ENCODE data around the gene TMEM135.

TMEM135 gene

DNA sequence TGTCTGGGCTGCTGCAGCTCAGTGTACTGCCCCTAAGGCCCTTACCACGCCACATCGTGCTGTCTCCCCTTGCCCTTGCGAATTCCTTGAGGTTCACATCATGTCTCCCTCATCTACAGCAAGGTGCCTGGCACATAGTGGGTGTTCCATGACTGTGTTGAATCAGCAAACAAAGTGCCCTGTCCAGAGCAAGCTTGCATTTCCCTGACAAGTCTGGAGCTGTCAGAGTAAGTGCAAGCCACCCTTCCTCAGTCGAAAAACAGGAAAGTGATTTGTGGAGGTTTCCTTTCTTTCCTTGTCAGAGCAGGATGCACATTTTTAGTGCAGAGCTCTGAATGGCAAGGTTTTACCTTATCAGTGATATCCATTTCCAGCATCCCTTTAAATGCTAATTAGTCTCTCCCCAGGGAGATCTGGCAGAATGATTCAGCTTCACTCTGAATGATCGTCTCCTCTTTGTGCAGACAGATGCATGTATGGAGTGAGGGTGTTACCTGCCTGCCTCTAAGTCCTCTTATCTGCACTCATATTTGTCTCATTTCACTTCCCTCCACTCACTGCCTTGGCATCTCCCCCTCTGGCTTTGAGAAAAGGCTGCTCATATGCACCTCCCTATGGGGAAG lies 331.2 kb downstream of the TMEM135 start:
- Histone ChIP-seq H3K27ac (ENCODE audit: low read depth, low read length) (no peak overlapping the region), H3K4me2 (ENCODE audit: low read depth, low read length, poor library complexity, severe bottlenecking) (no peak overlapping the region)
- TF ChIP-seq, protein P1, sequence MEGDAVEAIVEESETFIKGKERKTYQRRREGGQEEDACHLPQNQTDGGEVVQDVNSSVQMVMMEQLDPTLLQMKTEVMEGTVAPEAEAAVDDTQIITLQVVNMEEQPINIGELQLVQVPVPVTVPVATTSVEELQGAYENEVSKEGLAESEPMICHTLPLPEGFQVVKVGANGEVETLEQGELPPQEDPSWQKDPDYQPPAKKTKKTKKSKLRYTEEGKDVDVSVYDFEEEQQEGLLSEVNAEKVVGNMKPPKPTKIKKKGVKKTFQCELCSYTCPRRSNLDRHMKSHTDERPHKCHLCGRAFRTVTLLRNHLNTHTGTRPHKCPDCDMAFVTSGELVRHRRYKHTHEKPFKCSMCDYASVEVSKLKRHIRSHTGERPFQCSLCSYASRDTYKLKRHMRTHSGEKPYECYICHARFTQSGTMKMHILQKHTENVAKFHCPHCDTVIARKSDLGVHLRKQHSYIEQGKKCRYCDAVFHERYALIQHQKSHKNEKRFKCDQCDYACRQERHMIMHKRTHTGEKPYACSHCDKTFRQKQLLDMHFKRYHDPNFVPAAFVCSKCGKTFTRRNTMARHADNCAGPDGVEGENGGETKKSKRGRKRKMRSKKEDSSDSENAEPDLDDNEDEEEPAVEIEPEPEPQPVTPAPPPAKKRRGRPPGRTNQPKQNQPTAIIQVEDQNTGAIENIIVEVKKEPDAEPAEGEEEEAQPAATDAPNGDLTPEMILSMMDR (IDR thresholded peaks at IDR 0.05; ENCODE audit: insufficient read depth, low read length, poor library complexity, severe bottlenecking), result no peak
- no peak for TF ChIP-seq EZH2phosphoT487 (conservative IDR thresholded peaks at IDR 0.05; ENCODE audit: low read length)

DNA sequence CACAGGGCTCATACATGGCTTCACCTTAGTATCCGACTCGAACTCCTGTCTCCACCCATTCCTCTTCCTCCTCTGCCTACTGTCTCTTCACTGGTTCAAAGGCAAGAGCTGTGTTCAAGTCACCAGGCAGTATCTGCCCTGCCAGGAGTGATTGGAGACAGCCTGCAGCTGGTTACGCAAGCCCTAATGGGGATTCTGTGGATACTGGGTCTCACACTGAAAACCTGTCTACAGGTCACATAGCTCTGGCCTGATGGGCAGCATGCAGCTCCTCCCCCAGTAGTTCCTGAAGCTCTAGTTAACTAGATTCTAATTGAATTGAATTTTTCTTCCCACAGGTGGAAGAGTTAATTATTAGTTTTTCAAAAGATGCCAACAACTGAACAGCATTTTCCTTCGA lies 332.2 kb downstream of the TMEM135 start:
- Histone ChIP-seq H3K9me2 (replicated peaks; ENCODE audit: insufficient read depth, low read length) (no peaks in the 10 kb centered on the region), H2AFZ (ENCODE audit: low read depth, low read length, severe bottlenecking) (no peak overlapping the region), H3K79me2 (ENCODE audit: insufficient read depth, low read length) (no peaks in the 10 kb centered on the region), H3K9ac (ENCODE audit: low read length) (no peak overlapping the region), H4K20me1 (ENCODE audit: low read depth, low read length) (no peaks in the 10 kb centered on the region), H3F3A (ENCODE audit: insufficient read depth) (no peaks in the 10 kb centered on the region), H3K4me3 (ENCODE audit: insufficient read depth, low read length, poor library complexity, severe bottlenecking) (no peak overlapping the region), H3K27me3 (ENCODE audit: low read length) (no peaks in the 10 kb centered on the region), H3K36me3 (ENCODE audit: low read length) (no peaks in the 10 kb centered on the region), H3K9me3 (ENCODE audit: insufficient read depth, low read length) (no peaks in the 10 kb centered on the region), H3K27ac (ENCODE audit: low read depth, low read length) (no peak overlapping the region), H3K4me2 (ENCODE audit: low read depth, low read length, poor library complexity, severe bottlenecking) (no peak overlapping the region)
- TF ChIP-seq, protein P1 (IDR thresholded peaks at IDR 0.05; ENCODE audit: insufficient read depth, low read length, poor library complexity, severe bottlenecking), result no peak
- no peak for TF ChIP-seq EZH2phosphoT487 (conservative IDR thresholded peaks at IDR 0.05; ENCODE audit: low read length)

More for the DNA sequence above, 331.2 kb downstream of the TMEM135 start:
- Histone ChIP-seq H3K4me3 (ENCODE audit: insufficient read depth, low read length, poor library complexity, severe bottlenecking) (no peak overlapping the region), H3K9me3 (ENCODE audit: insufficient read depth, low read length) (no peaks in the 10 kb centered on the region), H3K9ac (ENCODE audit: low read length) (no peak overlapping the region), H2AFZ (ENCODE audit: low read depth, low read length, severe bottlenecking) (no peak overlapping the region), H3K9me2 (replicated peaks; ENCODE audit: insufficient read depth, low read length) (no peaks in the 10 kb centered on the region), H4K20me1 (ENCODE audit: low read depth, low read length) (no peaks in the 10 kb centered on the region), H3K27me3 (ENCODE audit: low read length) (no peaks in the 10 kb centered on the region), H3K36me3 (ENCODE audit: low read length) (no peaks in the 10 kb centered on the region), H3F3A (ENCODE audit: insufficient read depth) (no peaks in the 10 kb centered on the region), H3K79me2 (ENCODE audit: insufficient read depth, low read length) (no peaks in the 10 kb centered on the region)

DNA sequence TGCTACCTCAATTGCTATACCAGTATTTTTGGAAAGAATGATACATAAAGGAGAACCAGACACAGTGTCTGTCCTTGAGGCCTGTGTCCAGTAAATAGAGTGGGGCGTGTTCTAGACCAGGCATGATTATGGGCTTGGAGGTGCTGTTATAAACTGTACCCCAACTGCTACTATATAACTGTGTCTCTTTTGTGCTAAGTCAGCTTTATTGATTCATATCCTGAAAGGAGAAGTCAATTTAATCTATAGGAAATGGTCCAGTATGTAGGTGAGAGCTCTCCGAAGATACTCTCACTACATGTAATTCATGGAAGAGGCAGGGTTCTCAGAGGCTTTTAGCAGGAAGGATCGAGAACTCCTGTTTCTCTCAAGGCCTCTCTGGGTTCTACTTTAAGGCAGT lies 334.3 kb downstream of the TMEM135 start:
- H3K36me3 ChIP-seq (ENCODE audit: low read length), result no peaks in the 10 kb centered on the region
- TF ChIP-seq EZH2phosphoT487 (conservative IDR thresholded peaks at IDR 0.05; ENCODE audit: low read length), result no peak
- TF ChIP-seq, protein P1 (IDR thresholded peaks at IDR 0.05; ENCODE audit: insufficient read depth, low read length, poor library complexity, severe bottlenecking), result no peak
- no peak overlapping the region for H3K4me2 ChIP-seq (ENCODE audit: low read depth, low read length, poor library complexity, severe bottlenecking)
- H3K79me2 ChIP-seq (ENCODE audit: insufficient read depth, low read length), result no peaks in the 10 kb centered on the region
- no peak overlapping the region for H2AFZ ChIP-seq (ENCODE audit: low read depth, low read length, severe bottlenecking)
- H3K27ac ChIP-seq (ENCODE audit: low read depth, low read length), result no peak overlapping the region
- H3K9ac ChIP-seq (ENCODE audit: low read length), result no peak overlapping the region
- H3K27me3 ChIP-seq (ENCODE audit: low read length), result no peaks in the 10 kb centered on the region
- H3K4me3 ChIP-seq (ENCODE audit: insufficient read depth, low read length, poor library complexity, severe bottlenecking), result no peak overlapping the region
- no peaks in the 10 kb centered on the region for H4K20me1 ChIP-seq (ENCODE audit: low read depth, low read length)
- no peaks in the 10 kb centered on the region for H3F3A ChIP-seq (ENCODE audit: insufficient read depth)
- H3K9me3 ChIP-seq (ENCODE audit: insufficient read depth, low read length), result no peaks in the 10 kb centered on the region
- H3K9me2 ChIP-seq (replicated peaks; ENCODE audit: insufficient read depth, low read length), result no peaks in the 10 kb centered on the region
